ENCODE measurements around the gene PCED1A.
"Not testable (repeated sequence)": the region's sequence is repeated elsewhere in the genome, so short reads cannot be mapped to it uniquely, and the experiment has no call there.

PCED1A gene

GRCh38 chr20:2865630-2866029 lies 25.2 kb upstream of the PCED1A start:
- DNase-seq = peak; percentile 37 to 70

- DNase-seq = no peak
Observed at GRCh38 chr20:2865101-2865500, 24.6 kb upstream of the PCED1A start.

GRCh38 chr20:2864626-2865025 lies 24.2 kb upstream of the PCED1A start:
- no peak for DNase-seq

- DNase-seq = no peak
Observed at GRCh38 chr20:2859330-2860121, 19.1 kb upstream of the PCED1A start.

- no peak for DNase-seq
Observed at GRCh38 chr20:2858591-2858990, 18.1 kb upstream of the PCED1A start.

- no peak for DNase-seq
Observed at GRCh38 chr20:2851086-2851485, 10.6 kb upstream of the PCED1A start.

GRCh38 chr20:2849529-2849928 lies 9.1 kb upstream of the PCED1A start:
- no peak for DNase-seq

- DNase-seq = no peak
Observed at GRCh38 chr20:2847802-2848201, 7.3 kb upstream of the PCED1A start.

GRCh38 chr20:2846698-2847097 lies 6.2 kb upstream of the PCED1A start:
- DNase-seq = no peak

- DNase-seq = no peak
Observed at GRCh38 chr20:2845607-2846006, 5.2 kb upstream of the PCED1A start.

GRCh38 chr20:2840967-2841531 lies 594 bp upstream of the PCED1A start:
- peak in 1 of 2 experiments; percentile 28 for DNase-seq

GRCh38 chr20:2839732-2840137 lies 720 bp downstream of the PCED1A start:
- no peak for DNase-seq

- no peak for DNase-seq
Observed at GRCh38 chr20:2838847-2839671, 1.4 kb downstream of the PCED1A start.

GRCh38 chr20:2838170-2838797 lies 2.2 kb downstream of the PCED1A start:
- DNase-seq = no peak

- DNase-seq = no peak
Observed at GRCh38 chr20:2837221-2837960, 3.1 kb downstream of the PCED1A start.

GRCh38 chr20:2836035-2836434 lies 4.4 kb downstream of the PCED1A start:
- DNase-seq = no peak

- DNase-seq = no peak
Observed at GRCh38 chr20:2835331-2835796, 5.1 kb downstream of the PCED1A start.

- DNase-seq = no peak
Observed at GRCh38 chr20:2834401-2835110, 5.9 kb downstream of the PCED1A start.

GRCh38 chr20:2833761-2834160 lies 6.7 kb downstream of the PCED1A start:
- DNase-seq = no peak

- not testable (repeated sequence) for DNase-seq
Observed at GRCh38 chr20:2831206-2831605, 9.2 kb downstream of the PCED1A start.

- no peak for DNase-seq
Observed at GRCh38 chr20:2829376-2829775, 11.1 kb downstream of the PCED1A start.

- DNase-seq = no peak
Observed at GRCh38 chr20:2826655-2827054, 13.8 kb downstream of the PCED1A start.

Measured in stimulated activated CD4-positive, alpha-beta T cell treated with anti-CD3 and anti-CD28 coated beads, Interleukin-4, amount 100 ng/mL, for 4 hours (primary cell).